ENCODE results near the gene ACIN1. TPM values are rescaled to one million over a fixed set of nuclear protein-coding genes. Genes with fewer than 3 reads are reported as not detected.

ACIN1 gene
- total and polyA plus RNA-seq, 9 donors = 72.5 to 157 (median 131) TPM

- WGBS (ENCODE audit: insufficient coverage) = 70% methylated on average over 2 of the region's 4 CpGs
- peaks cover 32% of the 10 kb centered on the region for H3K36me3 ChIP-seq (ENCODE audit: control insufficient read depth, insufficient read depth, low read length)
- DNase-seq = no peak
Measured at GRCh38 chr14:23025151-23025814, 69.7 kb downstream of the ACIN1 start.

GRCh38 chr14:23024612-23025075, 70.3 kb downstream of the ACIN1 start:
- WGBS (ENCODE audit: insufficient coverage) = 45% methylated on average over 4 of the region's 7 CpGs
- Histone ChIP-seq H3K9me3 (replicated peaks; ENCODE audit: control insufficient read depth, low read depth, low read length) (no peaks in the 10 kb centered on the region), H3K4me1 (ENCODE audit: control insufficient read depth, insufficient read depth, low read length) (peaks cover 2% of the 10 kb centered on the region), H3K4me3 (ENCODE audit: low read length) (no peak overlapping the region), H3K27ac (ENCODE audit: low read length) (no peak overlapping the region), H3K36me3 (ENCODE audit: control insufficient read depth, insufficient read depth, low read length) (peaks cover 31% of the 10 kb centered on the region), H3K27me3 (ENCODE audit: control insufficient read depth, insufficient read depth, low read length) (no peaks in the 10 kb centered on the region)
- DNase-seq = no peak

More at GRCh38 chr14:23025151-23025814, 69.7 kb downstream of the ACIN1 start:
- H3K4me3 ChIP-seq (ENCODE audit: low read length) = no peak overlapping the region
- no peak overlapping the region for H3K27ac ChIP-seq (ENCODE audit: low read length)
- H3K4me1 ChIP-seq (ENCODE audit: control insufficient read depth, insufficient read depth, low read length) = peaks cover 2% of the 10 kb centered on the region
- no peaks in the 10 kb centered on the region for H3K27me3 ChIP-seq (ENCODE audit: control insufficient read depth, insufficient read depth, low read length)
- H3K9me3 ChIP-seq (replicated peaks; ENCODE audit: control insufficient read depth, low read depth, low read length) = no peaks in the 10 kb centered on the region

GRCh38 chr14:23023795-23024152, 71.2 kb downstream of the ACIN1 start:
- Histone ChIP-seq H3K4me1 (ENCODE audit: control insufficient read depth, insufficient read depth, low read length) (peaks cover 2% of the 10 kb centered on the region), H3K9me3 (replicated peaks; ENCODE audit: control insufficient read depth, low read depth, low read length) (no peaks in the 10 kb centered on the region), H3K4me3 (ENCODE audit: low read length) (no peak overlapping the region), H3K36me3 (ENCODE audit: control insufficient read depth, insufficient read depth, low read length) (peaks cover 24% of the 10 kb centered on the region), H3K27ac (ENCODE audit: low read length) (no peak overlapping the region), H3K27me3 (ENCODE audit: control insufficient read depth, insufficient read depth, low read length) (no peaks in the 10 kb centered on the region)
- no peak for DNase-seq
- no CpG with 5 or more reads among the region's 2 CpGs for WGBS (ENCODE audit: insufficient coverage)

GRCh38 chr14:23023022-23023794, 71.7 kb downstream of the ACIN1 start:
- peaks cover 2% of the 10 kb centered on the region for H3K4me1 ChIP-seq (ENCODE audit: control insufficient read depth, insufficient read depth, low read length)
- H3K36me3 ChIP-seq (ENCODE audit: control insufficient read depth, insufficient read depth, low read length) = peaks cover 19% of the 10 kb centered on the region
- no peaks in the 10 kb centered on the region for H3K27me3 ChIP-seq (ENCODE audit: control insufficient read depth, insufficient read depth, low read length)
- H3K4me3 ChIP-seq (ENCODE audit: low read length) = no peak overlapping the region
- no peaks in the 10 kb centered on the region for H3K9me3 ChIP-seq (replicated peaks; ENCODE audit: control insufficient read depth, low read depth, low read length)
- DNase-seq = no peak
- H3K27ac ChIP-seq (ENCODE audit: low read length) = no peak overlapping the region
- WGBS (ENCODE audit: insufficient coverage) = 97% methylated on average over 4 of the region's 8 CpGs

- Histone ChIP-seq H3K36me3 (ENCODE audit: control insufficient read depth, insufficient read depth, low read length) (peaks cover 17% of the 10 kb centered on the region), H3K9me3 (replicated peaks; ENCODE audit: control insufficient read depth, low read depth, low read length) (no peaks in the 10 kb centered on the region), H3K4me3 (ENCODE audit: low read length) (no peak overlapping the region), H3K27me3 (ENCODE audit: control insufficient read depth, insufficient read depth, low read length) (no peaks in the 10 kb centered on the region), H3K27ac (ENCODE audit: low read length) (no peak overlapping the region), H3K4me1 (ENCODE audit: control insufficient read depth, insufficient read depth, low read length) (peaks cover 2% of the 10 kb centered on the region)
- DNase-seq = no peak
- whole genome bisulfite sequencing (ENCODE audit: insufficient coverage) = 43% methylated on average over 1 of the region's 7 CpGs
Measured at GRCh38 chr14:23021889-23022442, 73.0 kb downstream of the ACIN1 start.

- WGBS (ENCODE audit: insufficient coverage) = 19% methylated on average over 9 of the region's 9 CpGs
- H3K27me3 ChIP-seq (ENCODE audit: control insufficient read depth, insufficient read depth, low read length) = no peaks in the 10 kb centered on the region
- DNase-seq = peak; percentile 40
- H3K36me3 ChIP-seq (ENCODE audit: control insufficient read depth, insufficient read depth, low read length) = peaks cover 17% of the 10 kb centered on the region
- no peaks in the 10 kb centered on the region for H3K9me3 ChIP-seq (replicated peaks; ENCODE audit: control insufficient read depth, low read depth, low read length)
- peaks cover 2% of the 10 kb centered on the region for H3K4me1 ChIP-seq (ENCODE audit: control insufficient read depth, insufficient read depth, low read length)
- H3K27ac ChIP-seq (ENCODE audit: low read length) = no peak overlapping the region
- H3K4me3 ChIP-seq (ENCODE audit: low read length) = no peak overlapping the region
Measured at GRCh38 chr14:23021434-23021833, 73.5 kb downstream of the ACIN1 start.

- no peak for DNase-seq
- WGBS (ENCODE audit: insufficient coverage) = no CpG with 5 or more reads among the region's 7 CpGs
- Histone ChIP-seq H3K36me3 (ENCODE audit: control insufficient read depth, insufficient read depth, low read length) (peaks cover 9% of the 10 kb centered on the region), H3K9me3 (replicated peaks; ENCODE audit: control insufficient read depth, low read depth, low read length) (no peaks in the 10 kb centered on the region), H3K4me1 (ENCODE audit: control insufficient read depth, insufficient read depth, low read length) (peaks cover 2% of the 10 kb centered on the region), H3K27me3 (ENCODE audit: control insufficient read depth, insufficient read depth, low read length) (no peaks in the 10 kb centered on the region), H3K4me3 (ENCODE audit: low read length) (no peak overlapping the region), H3K27ac (ENCODE audit: low read length) (no peak overlapping the region)
Measured at GRCh38 chr14:23020143-23021128, 74.5 kb downstream of the ACIN1 start.

- no peak for DNase-seq
- Histone ChIP-seq H3K27ac (ENCODE audit: low read length) (no peak overlapping the region), H3K4me3 (ENCODE audit: low read length) (no peak overlapping the region), H3K36me3 (ENCODE audit: control insufficient read depth, insufficient read depth, low read length) (no peaks in the 10 kb centered on the region), H3K4me1 (ENCODE audit: control insufficient read depth, insufficient read depth, low read length) (no peaks in the 10 kb centered on the region), H3K27me3 (ENCODE audit: control insufficient read depth, insufficient read depth, low read length) (no peaks in the 10 kb centered on the region), H3K9me3 (replicated peaks; ENCODE audit: control insufficient read depth, low read depth, low read length) (no peaks in the 10 kb centered on the region)
Measured at GRCh38 chr14:23018107-23018506, 76.8 kb downstream of the ACIN1 start.

GRCh38 chr14:23017091-23017490, 77.8 kb downstream of the ACIN1 start:
- no peak overlapping the region for H3K27ac ChIP-seq (ENCODE audit: low read length)
- H3K4me1 ChIP-seq (ENCODE audit: control insufficient read depth, insufficient read depth, low read length) = no peaks in the 10 kb centered on the region
- WGBS (ENCODE audit: insufficient coverage) = 60% methylated on average over 1 of the region's 5 CpGs
- no peak for DNase-seq
- no peaks in the 10 kb centered on the region for H3K27me3 ChIP-seq (ENCODE audit: control insufficient read depth, insufficient read depth, low read length)
- no peaks in the 10 kb centered on the region for H3K9me3 ChIP-seq (replicated peaks; ENCODE audit: control insufficient read depth, low read depth, low read length)
- H3K36me3 ChIP-seq (ENCODE audit: control insufficient read depth, insufficient read depth, low read length) = no peaks in the 10 kb centered on the region
- H3K4me3 ChIP-seq (ENCODE audit: low read length) = no peak overlapping the region

Data from muscle of leg (tissue), 11 donors.